SU-DHL-6 (cell line): Measurements from ENCODE around the gene CRADD.

Source experiments
- H2AFZ ChIP-seq: fragments of 200-600 bp; sonication (generic); 2 replicates; pipeline ENCODE4 v1.6.1; 2014; ENCODE audit warnings: low read depth, mild to moderate bottlenecking, moderate library complexity, mixed read lengths, antibody characterized with exemption, low read length; ENCODE audit not compliant: severe bottlenecking
- H3F3A ChIP-seq: fragments of 200-600 bp; shearing (Covaris generic); 2 replicates; pipeline ENCODE4 v1.6.0; 2016; ENCODE audit warnings: antibody characterized with exemption, mild to moderate bottlenecking; ENCODE audit not compliant: insufficient read depth
- H3K27ac ChIP-seq: fragments of 200-600 bp; sonication (generic); 2 replicates; pipeline ENCODE4 v1.5.1; 2016; ENCODE audit warnings: low read depth, mild to moderate bottlenecking, low read length, moderate library complexity, mixed read lengths
- H3K27me3 ChIP-seq: fragments of 200-600 bp; sonication (generic), shearing (Covaris generic); 2 replicates; pipeline ENCODE4 v1.6.0; 2014; ENCODE audit warnings: mild to moderate bottlenecking, low read length
- H3K36me3 ChIP-seq: fragments of 200-600 bp; sonication (generic); 2 replicates; pipeline ENCODE4 v1.6.1; 2014; ENCODE audit warnings: mild to moderate bottlenecking, low read length, mixed read lengths
- H3K4me2 ChIP-seq: fragments of 300-600, 200-600 bp; shearing (Covaris generic), sonication (generic); 2 replicates; pipeline ENCODE4 v1.6.0; 2014; ENCODE audit warnings: low read length, low read depth, mild to moderate bottlenecking; ENCODE audit not compliant: poor library complexity, severe bottlenecking
- H3K4me3 ChIP-seq: fragments of 200-600 bp; sonication (generic); 2 replicates; pipeline ENCODE4 v1.5.1; 2014; ENCODE audit warnings: antibody characterized with exemption, low read length, mild to moderate bottlenecking, mixed read lengths; ENCODE audit not compliant: insufficient read depth, poor library complexity, severe bottlenecking
- H3K79me2 ChIP-seq: fragments of 200-600 bp; sonication (generic); 2 replicates; pipeline ENCODE4 v1.6.1; 2014; ENCODE audit warnings: mild to moderate bottlenecking, low read length, moderate library complexity; ENCODE audit not compliant: insufficient read depth
- H3K9ac ChIP-seq: fragments of 200-600 bp; sonication (generic); 2 replicates; pipeline ENCODE4 v1.7.0; 2014; ENCODE audit warnings: mild to moderate bottlenecking, low read length
- H3K9me2 ChIP-seq: fragments of 200-600 bp; sonication (generic); replicated peaks from 2 replicates; pipeline ENCODE4 v1.6.1; 2014; ENCODE audit warnings: low read length; ENCODE audit not compliant: insufficient read depth
- H3K9me3 ChIP-seq: fragments of 200-600 bp; sonication (generic); 2 replicates; pipeline ENCODE4 v1.6.1; 2014; ENCODE audit warnings: low read length, mixed read lengths; ENCODE audit not compliant: insufficient read depth
- H4K20me1 ChIP-seq: fragments of 200-600 bp; sonication (generic); 2 replicates; pipeline ENCODE4 v1.6.1; 2014; ENCODE audit warnings: low read depth, mild to moderate bottlenecking, antibody characterized with exemption, low read length, moderate library complexity, mixed read lengths
- EZH2phosphoT487 ChIP-seq: fragments of 200-600 bp; sonication (generic), shearing (Covaris generic); conservative IDR thresholded peaks from 2 replicates; pipeline ENCODE4 v1.6.1; 2018; ENCODE audit warnings: mild to moderate bottlenecking, antibody characterized with exemption, low read length, moderate library complexity, mixed read lengths
- TF ChIP-seq, protein P1 (sequence below): fragments of 200-600 bp; sonication (generic); IDR thresholded peaks from one replicate; pipeline ENCODE4 v1.5.1; 2017; ENCODE audit warnings: antibody characterized with exemption, mild to moderate bottlenecking, low read length, moderate library complexity; ENCODE audit not compliant: insufficient read depth, poor library complexity, severe bottlenecking

CRADD gene

DNA sequence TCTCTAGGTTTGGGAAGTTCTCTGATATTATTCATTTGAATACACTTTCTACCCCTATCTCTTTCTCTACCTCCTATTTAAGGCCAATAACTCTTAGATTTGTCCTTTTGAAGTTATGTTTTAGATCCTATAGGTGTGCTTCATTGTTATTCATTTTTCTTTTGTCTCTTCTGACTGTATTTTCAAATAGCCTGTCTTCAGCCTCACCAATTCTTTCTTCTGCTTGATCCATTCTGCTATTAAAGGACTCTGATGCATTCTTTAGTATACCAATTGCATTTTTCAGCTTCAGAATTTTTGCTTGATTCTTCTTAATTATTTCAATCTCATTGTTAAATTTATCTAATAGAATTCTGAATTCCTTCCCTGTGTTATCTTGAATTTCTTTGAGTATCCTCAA, 199.2 kb downstream of the CRADD start:
- H3K27ac ChIP-seq: no peak overlapping the region
- H3K9ac ChIP-seq: no peak overlapping the region
- H2AFZ ChIP-seq: no peak overlapping the region
- no peaks in the 10 kb centered on the region for H3K9me2 ChIP-seq
- H3K4me2 ChIP-seq: no peak overlapping the region
- TF ChIP-seq, protein P1, sequence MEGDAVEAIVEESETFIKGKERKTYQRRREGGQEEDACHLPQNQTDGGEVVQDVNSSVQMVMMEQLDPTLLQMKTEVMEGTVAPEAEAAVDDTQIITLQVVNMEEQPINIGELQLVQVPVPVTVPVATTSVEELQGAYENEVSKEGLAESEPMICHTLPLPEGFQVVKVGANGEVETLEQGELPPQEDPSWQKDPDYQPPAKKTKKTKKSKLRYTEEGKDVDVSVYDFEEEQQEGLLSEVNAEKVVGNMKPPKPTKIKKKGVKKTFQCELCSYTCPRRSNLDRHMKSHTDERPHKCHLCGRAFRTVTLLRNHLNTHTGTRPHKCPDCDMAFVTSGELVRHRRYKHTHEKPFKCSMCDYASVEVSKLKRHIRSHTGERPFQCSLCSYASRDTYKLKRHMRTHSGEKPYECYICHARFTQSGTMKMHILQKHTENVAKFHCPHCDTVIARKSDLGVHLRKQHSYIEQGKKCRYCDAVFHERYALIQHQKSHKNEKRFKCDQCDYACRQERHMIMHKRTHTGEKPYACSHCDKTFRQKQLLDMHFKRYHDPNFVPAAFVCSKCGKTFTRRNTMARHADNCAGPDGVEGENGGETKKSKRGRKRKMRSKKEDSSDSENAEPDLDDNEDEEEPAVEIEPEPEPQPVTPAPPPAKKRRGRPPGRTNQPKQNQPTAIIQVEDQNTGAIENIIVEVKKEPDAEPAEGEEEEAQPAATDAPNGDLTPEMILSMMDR: no peak
- no peak for TF ChIP-seq EZH2phosphoT487
- H3K27me3 ChIP-seq: no peaks in the 10 kb centered on the region
- H3K4me3 ChIP-seq: no peak overlapping the region
- no peaks in the 10 kb centered on the region for H3K9me3 ChIP-seq
- H3F3A ChIP-seq: no peaks in the 10 kb centered on the region
- no peaks in the 10 kb centered on the region for H4K20me1 ChIP-seq
- no peaks in the 10 kb centered on the region for H3K36me3 ChIP-seq
- H3K79me2 ChIP-seq: no peaks in the 10 kb centered on the region

- H3K36me3 ChIP-seq: no peaks in the 10 kb centered on the region
- no peak overlapping the region for H3K4me2 ChIP-seq
- no peak overlapping the region for H3K27ac ChIP-seq
- no peak overlapping the region for H3K4me3 ChIP-seq
- no peaks in the 10 kb centered on the region for H3K27me3 ChIP-seq
- TF ChIP-seq, protein P1: no peak
- TF ChIP-seq EZH2phosphoT487: no peak
- no peaks in the 10 kb centered on the region for H3K9me3 ChIP-seq
- H3K9me2 ChIP-seq: no peaks in the 10 kb centered on the region
- no peaks in the 10 kb centered on the region for H3K79me2 ChIP-seq
- no peaks in the 10 kb centered on the region for H4K20me1 ChIP-seq
- no peak overlapping the region for H2AFZ ChIP-seq
- no peak overlapping the region for H3K9ac ChIP-seq
- no peaks in the 10 kb centered on the region for H3F3A ChIP-seq
Measured at GRCh38 chr12:93877446-93877845, 200.3 kb downstream of the CRADD start.

- Histone ChIP-seq H3K9ac (no peak overlapping the region), H4K20me1 (no peaks in the 10 kb centered on the region), H3K27me3 (no peaks in the 10 kb centered on the region), H3F3A (no peaks in the 10 kb centered on the region), H3K9me3 (no peaks in the 10 kb centered on the region), H3K36me3 (no peaks in the 10 kb centered on the region), H3K4me2 (no peak overlapping the region), H3K9me2 (no peaks in the 10 kb centered on the region), H3K79me2 (no peaks in the 10 kb centered on the region), H3K4me3 (no peak overlapping the region), H2AFZ (no peak overlapping the region), H3K27ac (no peak overlapping the region)
- TF ChIP-seq, protein P1: no peak
- no peak for TF ChIP-seq EZH2phosphoT487
Measured at GRCh38 chr12:93879476-93880421, 202.6 kb downstream of the CRADD start.
